ENCODE measurements around the gene DEDD2. TPM values are rescaled to one million over a fixed set of nuclear protein-coding genes. Genes with fewer than 3 reads are reported as not detected.

The DEDD2 gene
- total RNA-seq, 1 donor: 78.1 TPM

- no peak for DNase-seq (ENCODE audit: low read depth in 2 of 3, low spot score in 2 of 3)
These were observed 41.4 kb downstream of the DEDD2 start for GRCh38 chr19:42175952-42176648.

DNA sequence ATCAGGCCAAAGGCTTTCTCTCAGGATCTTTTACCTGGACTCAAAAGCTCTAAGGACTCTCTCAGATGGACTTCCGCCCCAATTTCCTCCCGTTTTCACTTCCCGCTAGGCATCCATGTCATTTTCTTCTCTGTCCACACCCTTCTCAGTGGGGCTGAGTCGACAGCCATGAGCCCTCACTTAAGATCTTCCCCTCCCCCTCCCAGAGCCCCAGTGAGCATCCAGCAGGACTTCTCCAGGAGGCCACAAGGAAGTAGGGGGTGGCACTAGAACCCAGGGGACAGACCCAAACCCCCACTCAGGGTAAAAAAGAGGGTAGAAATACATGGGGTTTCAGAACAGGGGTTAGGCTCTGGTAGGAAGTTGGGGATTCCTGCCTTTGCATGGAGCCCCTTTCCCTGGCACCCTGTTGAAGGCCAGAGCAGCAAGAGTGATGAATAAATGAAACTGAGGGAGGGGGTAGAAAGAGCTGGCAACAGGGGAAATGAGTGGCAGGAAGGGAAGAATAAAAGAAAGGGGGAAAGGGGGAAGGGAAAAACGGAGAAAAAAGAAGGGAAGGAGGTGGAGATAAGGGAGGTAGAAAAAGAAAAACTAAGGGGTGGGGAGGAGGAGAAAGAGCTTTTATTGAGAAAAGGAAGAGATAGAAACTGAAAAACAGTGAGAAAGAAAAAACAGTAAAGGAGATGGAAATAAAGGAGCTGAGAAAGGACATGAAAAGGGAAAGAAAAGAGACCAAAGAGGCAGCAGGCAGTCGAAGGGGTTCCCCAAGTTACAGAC lies 42.3 kb downstream of the DEDD2 start:
- no peak for DNase-seq (ENCODE audit: low read depth in 2 of 3, low spot score in 2 of 3)

DNA sequence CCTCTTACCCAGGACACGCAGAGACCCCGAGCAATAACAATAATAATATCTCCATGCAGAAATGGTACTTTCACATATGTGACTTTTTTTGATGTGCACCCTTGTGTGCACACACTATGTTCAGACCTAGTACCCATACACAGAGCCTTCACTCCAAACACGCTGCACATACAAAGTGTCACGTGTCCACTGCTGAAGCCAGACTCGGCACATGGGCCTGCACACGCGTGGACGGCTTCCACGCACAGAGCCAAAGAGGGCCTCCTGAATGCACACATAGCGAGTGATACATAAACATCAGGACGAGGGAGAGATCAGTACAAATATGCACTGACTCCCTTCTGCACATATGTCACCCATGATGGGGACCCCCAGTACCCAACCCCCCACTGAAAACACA lies 43.3 kb downstream of the DEDD2 start:
- DNase-seq (ENCODE audit: low read depth in 2 of 3, low spot score in 2 of 3): no peak

GRCh38 chr19:42173695-42174094 lies 43.8 kb downstream of the DEDD2 start:
- DNase-seq (ENCODE audit: low read depth in 2 of 3, low spot score in 2 of 3): no peak

- no peak for DNase-seq (ENCODE audit: low read depth in 2 of 3, low spot score in 2 of 3)
These were observed 45.2 kb downstream of the DEDD2 start for GRCh38 chr19:42172261-42172660.

DNA sequence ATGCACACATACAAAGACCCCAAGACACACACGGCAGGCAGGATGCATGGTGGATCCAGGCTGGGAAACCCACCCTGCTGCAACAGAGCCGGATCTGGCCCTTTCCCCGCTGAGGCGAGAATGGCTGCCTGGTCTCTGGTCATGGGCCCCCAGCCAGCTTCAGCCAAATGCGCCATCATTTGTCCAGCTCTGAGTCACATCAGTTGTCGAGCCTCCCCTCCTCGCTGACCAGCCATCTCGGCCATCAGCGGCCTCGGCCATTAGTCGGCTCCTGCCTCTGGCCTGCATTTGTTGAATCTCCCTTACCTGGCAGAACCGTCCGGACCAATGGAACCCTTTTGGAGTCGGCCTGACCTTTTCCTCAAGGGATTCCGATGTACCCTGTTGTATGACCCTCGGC lies 46.8 kb downstream of the DEDD2 start:
- DNase-seq (ENCODE audit: low read depth in 2 of 3, low spot score in 2 of 3): no peak

DNA sequence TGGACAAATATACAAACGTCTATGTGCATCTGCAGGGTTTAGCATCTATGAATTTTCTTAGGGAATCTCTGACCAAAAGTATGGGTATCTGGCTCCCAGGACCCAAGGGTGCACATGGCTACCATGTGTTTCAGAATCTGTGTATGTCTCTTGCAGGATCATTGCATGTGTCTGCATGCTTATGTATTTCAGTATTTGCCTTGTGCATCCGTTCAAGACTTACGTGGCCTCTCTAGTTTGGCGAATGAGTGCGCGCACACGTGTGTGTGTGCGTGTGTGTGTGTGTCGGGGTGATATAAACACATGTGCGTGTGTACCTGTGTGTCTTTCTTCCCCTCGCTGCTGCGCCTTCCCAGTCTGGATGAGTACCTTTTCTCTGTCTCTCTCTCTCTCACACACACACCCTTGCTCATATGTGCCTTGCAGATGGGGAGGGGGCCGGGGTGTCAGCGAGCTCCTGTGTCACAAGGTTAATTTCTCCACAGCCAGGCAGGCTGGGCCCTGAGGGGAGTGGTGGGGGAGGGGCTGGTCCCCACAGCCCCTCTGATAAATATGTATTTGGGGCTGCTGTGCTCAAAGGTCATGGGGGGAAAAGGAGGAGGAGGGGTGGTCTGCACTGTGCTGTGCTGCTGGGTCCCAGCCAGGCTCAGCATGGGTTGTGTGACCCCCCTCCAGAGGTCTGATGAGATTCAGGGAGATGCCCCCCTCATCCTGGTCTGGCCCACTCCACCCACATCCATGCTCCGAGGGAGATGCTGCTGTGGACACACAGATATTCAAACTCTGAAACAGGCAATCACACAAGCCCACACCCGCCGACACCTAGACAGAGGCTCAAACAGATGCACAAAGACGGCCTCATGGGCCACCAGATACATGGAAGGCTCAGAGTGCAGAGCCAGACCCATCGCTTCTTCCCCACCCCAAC lies 47.7 kb downstream of the DEDD2 start:
- no peak for DNase-seq (ENCODE audit: low read depth in 2 of 3, low spot score in 2 of 3)

DNA sequence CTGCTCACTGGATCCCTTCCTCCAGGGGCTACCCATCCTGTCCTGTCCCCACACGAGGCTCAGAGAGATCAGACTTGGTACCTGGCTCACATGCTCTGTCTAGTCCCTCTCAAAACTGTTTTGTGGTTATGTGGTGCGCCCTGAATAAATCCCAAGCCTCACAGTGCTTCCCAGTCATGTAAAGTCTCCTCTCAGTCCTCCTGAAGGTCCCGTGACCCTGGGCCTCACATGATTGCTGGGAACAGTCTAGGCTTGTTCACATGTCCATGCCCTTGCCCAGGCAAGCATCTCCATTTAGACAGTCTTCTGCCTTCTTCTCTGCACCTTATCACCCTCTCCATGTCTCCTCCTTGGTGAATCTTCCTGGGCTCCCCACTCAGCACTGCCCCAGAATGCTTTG lies 49.3 kb downstream of the DEDD2 start:
- no peak for DNase-seq (ENCODE audit: low read depth in 2 of 3, low spot score in 2 of 3)

- no peak for DNase-seq (ENCODE audit: low read depth in 2 of 3, low spot score in 2 of 3)
These were observed 51.2 kb downstream of the DEDD2 start for GRCh38 chr19:42166316-42166715.

- no peak for DNase-seq (ENCODE audit: low read depth in 2 of 3, low spot score in 2 of 3)
These were observed 52.3 kb downstream of the DEDD2 start for GRCh38 chr19:42165146-42165545.

GRCh38 chr19:42161616-42162263 lies 55.7 kb downstream of the DEDD2 start:
- no peak for DNase-seq (ENCODE audit: low read depth in 2 of 3, low spot score in 2 of 3)

DNA sequence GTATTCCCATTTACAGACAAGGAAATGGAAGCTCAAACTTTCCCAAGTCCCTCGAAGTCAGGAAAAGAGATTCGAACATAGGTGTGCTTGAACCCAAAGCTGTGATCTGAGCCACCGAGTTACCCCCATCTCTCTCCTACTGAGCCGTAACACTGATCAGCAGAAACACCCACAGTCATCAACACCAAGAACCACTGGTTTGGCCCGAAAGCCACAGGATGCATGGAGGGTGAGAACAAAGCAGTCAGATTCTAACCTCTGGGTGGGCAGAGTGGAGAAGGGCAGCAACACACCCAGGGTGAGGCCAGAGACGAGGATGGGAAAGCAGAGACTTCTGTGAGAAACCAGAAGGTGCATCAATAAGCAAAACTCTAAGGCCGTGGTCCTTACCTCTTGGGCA lies 57.5 kb downstream of the DEDD2 start:
- DNase-seq (ENCODE audit: low read depth in 2 of 3, low spot score in 2 of 3): no peak

GRCh38 chr19:42158926-42159325 lies 58.6 kb downstream of the DEDD2 start:
- DNase-seq (ENCODE audit: low read depth in 2 of 3, low spot score in 2 of 3): no peak

GRCh38 chr19:42156571-42156970 lies 60.9 kb downstream of the DEDD2 start:
- no peak for DNase-seq (ENCODE audit: low read depth in 2 of 3, low spot score in 2 of 3)

DNA sequence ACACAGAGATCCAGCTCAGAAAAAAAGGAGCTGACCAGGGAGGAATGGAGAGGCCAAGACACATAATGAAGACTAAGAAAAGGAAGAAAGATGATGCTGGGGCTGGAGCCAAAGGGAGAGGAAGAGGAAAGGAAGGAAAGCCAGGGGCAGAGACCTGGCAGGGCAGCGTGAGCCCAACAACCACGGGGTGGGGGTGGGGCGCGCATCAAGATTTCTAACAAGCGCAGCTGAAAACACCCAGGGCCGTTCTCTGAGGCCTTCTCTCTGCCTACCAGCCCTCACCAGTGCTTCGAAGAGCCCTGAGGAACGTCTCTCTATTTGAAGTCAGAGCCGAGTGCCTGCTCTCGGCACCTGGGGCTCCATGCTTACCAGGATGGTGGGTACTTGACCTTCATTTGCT lies 61.7 kb downstream of the DEDD2 start:
- DNase-seq (ENCODE audit: low read depth in 2 of 3, low spot score in 2 of 3): no peak

GRCh38 chr19:42154471-42155323 lies 62.8 kb downstream of the DEDD2 start:
- no peak for DNase-seq (ENCODE audit: low read depth in 2 of 3, low spot score in 2 of 3)

DNA sequence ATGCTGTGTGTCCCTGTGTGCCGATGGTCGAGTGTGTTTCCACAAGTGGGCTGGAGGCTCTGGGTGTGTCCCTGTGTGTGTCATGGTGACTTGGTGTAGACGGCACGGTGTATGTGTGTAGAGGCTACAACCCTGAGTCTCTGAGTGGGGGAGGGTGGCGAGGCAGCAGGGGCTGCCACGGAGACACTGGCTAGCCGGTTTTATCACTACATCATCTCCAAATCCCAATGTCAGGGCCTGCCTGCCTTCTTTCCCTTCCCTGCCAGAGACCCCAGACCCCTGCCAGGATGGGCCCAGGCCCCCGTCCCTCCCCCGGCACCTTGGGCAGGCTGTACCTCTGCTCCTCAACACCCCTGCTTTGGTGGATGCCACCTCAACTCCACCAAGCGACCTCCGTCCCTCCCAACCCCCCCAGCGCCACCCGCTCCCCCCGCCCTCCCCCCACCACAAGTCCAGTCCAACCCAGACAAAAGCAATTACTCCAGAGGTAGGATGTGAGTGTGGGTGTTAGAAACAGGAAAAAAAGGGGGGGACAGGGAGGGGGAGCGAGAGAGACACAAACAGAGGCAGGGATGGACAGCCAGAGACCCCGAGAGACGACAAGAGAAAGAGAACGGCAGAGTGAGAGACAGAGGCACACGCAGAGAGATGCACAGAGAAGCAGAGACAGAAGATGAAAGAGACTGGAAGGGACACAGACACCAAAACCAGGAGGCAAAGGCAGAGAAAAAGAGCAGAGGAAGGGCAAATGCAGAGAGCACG lies 63.6 kb downstream of the DEDD2 start:
- no peak for DNase-seq (ENCODE audit: low read depth in 2 of 3, low spot score in 2 of 3)

DNA sequence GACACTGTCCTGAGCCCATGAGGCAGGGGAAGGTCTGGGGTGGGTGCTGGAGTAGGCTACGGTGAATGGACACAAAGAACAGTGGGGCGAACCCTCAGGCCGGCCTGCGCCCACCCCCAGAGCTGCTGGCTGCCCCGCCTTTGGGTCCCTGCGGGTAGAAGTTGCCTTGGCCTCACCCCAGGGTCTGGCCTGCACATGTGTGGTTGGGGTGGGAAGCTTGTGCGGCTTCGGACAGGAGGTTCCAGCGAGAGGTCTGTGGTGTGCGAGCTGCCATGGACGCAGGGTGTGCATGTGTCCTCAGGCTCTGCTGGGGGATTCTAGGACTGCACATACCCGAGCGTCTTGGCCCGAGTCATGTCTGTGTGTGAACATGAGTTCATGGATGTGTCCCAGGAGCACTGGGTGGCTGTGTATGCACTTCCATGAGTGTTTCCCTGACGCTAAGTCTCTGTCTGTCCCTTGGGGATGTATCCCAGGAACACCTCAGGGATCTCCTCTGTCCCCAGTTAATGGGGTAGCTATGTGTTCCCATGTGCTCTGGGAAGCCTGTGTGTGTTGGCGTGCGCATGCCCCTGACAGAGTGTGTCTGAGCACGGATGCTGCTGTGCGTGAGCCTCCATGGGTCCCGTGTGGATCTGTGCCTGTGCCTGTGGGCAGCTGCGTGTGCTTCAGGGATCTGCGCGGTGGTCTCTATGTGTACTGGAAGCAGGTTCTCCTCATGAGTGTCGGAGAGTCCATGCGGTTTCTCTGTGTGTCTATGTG lies 64.4 kb downstream of the DEDD2 start:
- no peak for DNase-seq (ENCODE audit: low read depth in 2 of 3, low spot score in 2 of 3)

Data from hematopoietic multipotent progenitor cell (in vitro differentiated cells).